GM18502 (cell line): ENCODE measurements around the gene MMP19.
A peak's percentile ranks its signal among the peaks of the same experiment; 100 is the strongest.

Experiments used
- ATAC-seq: cut with Tn5 transposase; IDR thresholded peaks from one replicate; pipeline ENCODE4 v1.9.1; 2021; ENCODE audit warnings: mild to moderate bottlenecking; ENCODE audit not compliant: unreplicated experiment, poor library complexity

The MMP19 gene

DNA sequence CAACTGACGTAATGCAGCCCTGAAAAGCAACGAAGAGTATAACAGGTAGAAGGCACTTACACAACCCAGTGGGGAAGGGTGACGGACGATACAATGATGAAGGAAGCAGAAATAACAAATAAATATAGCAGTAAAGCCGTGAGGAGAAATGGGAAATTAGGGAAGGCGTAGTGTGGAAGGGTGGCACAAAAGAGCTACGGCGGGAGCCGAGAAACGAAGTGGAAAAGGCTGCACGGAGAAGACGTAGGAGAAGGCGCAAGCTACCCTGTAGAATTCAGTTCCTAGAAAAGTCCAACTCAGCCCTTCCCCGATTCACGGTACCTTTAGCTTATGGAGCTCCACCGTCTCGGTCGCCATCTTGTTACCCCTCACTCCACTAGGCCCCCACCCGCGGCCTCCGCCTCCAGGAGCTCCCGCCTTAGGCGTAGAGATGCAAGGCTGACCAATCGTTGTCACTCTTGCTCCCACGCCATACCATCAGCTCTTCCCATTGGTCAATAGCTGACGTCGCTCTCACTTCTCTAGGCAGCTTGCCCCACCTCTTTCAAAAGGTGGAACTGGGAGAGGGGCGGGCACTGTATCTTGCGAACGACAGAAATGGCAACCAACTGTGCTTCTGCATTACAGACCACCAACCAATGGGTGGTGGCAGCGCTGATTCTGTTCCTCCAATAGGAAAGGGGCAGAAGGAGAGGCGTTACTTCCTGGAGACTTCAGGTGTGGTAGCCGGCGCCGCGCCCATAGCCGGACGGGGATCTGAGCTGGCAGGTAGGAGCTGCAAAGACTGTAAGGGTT, 25.2 kb downstream of the MMP19 start, which contains the start of the genes ORMDL2 and SARNP:
ORMDL2 (plus strand) TSS at position 697 of the 795 bp plus-strand sequence. CDS start 959 bp downstream, outside the sequence.
SARNP (minus strand) TSS at position 380 of the 795 bp plus-strand sequence; CDS start at position 357, 23 bp downstream.
- ATAC-seq, result peak; percentile 97

DNA sequence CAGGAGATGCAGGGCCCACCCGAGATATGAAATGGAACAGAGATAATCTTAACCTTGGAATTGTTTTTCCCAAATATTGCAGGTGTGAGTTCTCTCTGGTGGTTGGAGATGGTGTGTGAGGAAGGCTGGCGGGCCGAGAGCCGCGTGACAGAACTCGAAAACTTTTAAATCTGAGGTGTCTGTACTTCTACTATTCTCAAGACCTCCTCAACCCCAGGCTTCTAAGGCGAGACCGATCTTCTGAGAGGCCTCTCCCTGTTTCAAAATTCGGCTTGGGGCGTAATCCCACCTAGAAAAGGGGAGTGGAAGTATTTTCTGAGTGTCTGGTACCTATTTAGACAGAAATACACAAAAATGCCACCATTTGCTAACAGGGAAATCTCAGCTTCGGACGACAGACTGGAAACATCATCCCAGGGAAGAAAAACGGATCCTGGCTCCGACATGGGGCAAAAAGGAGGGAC, 25.8 kb downstream of the MMP19 start:
- ATAC-seq, result no peak

DNA sequence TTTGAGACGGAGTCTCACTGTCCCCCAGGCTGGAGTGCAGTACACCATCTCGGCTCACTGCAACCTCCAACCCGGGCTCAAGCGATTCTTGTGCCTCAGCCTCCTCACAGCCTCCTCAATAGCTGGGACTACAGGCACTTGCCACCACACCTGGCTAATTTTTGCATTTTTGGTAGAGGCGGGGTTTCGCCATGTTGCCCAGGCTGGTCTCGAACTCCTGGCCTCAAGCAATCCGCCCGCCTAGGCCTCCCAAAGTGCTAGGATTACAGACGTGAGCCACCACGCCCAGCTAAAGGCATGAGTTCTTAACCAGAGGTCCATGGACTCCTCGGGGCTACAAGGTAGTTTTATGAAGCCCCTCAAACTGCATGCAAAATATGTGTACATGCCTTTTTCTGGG, 27.3 kb downstream of the MMP19 start:
- ATAC-seq, result no peak

DNA sequence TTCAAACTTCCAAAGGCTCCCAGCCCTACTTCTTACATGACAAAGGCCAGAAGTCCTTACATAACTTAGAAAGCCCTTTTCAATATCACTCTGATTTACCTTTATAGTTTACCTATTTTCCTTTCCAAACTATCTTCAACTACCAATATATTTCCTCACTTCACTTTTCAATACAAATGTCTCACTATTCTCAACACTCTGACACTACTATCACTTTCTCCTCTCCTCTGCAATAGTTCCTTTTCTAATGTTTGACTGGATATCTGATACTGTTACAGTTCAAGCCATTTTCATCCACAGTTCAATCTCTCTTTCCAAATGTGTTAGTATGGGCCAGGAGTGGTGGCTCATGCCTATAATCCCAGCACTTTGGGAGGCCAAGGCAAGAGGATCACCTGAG, 28.5 kb downstream of the MMP19 start:
- ATAC-seq, result no peak

DNA sequence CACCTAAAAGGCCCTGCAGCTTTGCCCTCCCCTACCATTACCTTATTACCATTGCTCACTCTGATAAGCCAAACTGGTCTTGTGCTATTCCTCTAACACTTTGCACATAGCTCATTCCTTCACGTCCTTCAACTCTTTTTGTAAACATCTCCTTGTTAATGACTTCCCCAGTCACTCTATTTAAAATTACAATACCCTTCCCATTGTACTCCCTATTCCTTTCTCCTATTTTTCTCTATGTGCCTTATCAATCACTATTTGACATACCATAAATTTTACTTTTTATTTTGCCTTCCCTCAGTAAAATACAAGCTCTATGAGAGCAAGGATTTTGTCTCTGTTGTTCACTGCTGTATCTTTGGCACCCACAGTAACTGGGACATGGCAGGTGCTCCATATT, 30.6 kb downstream of the MMP19 start:
- no peak for ATAC-seq

DNA sequence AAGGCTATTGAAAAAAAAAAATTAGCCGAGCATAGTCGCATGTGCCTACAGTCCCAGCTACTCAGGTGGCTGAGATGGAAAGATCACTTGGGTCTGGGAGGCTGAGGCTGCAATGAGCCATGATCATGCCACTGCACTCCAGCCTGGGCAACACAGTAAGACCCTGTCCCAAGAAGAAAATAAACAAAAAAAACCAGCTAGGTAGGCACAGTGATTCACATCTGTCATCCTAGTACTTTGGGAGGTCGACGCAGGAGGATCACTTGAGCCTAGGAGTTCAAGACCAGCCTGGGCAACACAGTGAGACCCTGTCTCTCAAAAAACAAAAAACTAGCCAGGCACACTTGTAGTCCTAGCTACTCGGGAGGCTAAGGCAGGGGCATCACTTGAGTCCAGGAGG, 33.5 kb downstream of the MMP19 start:
- no peak for ATAC-seq

GRCh38 chr12:55806982-55807381, 35.8 kb downstream of the MMP19 start:
- ATAC-seq, result no peak

GRCh38 chr12:55797550-55797949, 45.2 kb downstream of the MMP19 start:
- ATAC-seq, result no peak

- no peak for ATAC-seq
Measured at GRCh38 chr12:55797068-55797467, 45.7 kb downstream of the MMP19 start.

GRCh38 chr12:55795950-55796349, 46.8 kb downstream of the MMP19 start:
- ATAC-seq, result no peak

- no peak for ATAC-seq
Measured at GRCh38 chr12:55789893-55790292, 52.8 kb downstream of the MMP19 start.

DNA sequence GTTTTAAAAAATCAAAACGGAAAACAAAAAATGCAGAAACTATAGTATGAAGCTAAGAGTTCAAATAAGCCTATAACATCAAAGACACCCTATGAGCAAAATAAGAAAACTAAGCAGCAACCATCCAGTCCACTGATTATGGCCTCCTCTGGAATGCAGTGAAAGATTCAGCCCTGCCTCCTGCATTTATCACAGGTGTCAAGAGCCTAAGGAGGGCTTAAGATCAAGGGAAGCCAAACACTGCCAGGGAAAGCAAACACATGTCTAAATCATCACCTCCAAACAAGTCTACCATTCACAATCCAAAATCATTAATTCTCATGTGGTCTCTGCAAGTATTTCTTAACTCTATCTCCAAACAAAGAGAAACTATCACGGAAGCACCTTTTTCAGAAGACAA, 53.6 kb downstream of the MMP19 start:
- no peak for ATAC-seq

DNA sequence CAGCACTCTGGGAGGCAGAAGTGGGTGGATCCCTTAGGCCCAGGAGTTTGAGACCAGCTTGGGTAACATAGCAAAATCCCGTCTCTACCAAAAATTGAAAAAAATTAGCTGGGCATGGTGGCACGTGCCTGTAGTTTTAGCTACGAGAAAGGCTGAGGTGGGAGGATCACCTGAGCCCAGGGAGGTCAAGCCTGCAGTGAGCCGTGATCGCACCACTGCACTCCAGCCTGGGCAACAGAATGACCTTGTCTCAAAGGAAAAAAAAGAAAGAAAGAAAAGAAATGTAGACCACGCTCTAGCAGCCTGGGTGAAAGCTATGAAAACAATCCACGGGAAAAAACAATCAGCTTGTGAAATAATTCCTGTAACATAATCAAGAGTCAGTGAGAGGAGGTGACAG, 54.2 kb downstream of the MMP19 start:
- ATAC-seq, result no peak
